ENCODE results near the gene APOL6.

The APOL6 gene

DNA sequence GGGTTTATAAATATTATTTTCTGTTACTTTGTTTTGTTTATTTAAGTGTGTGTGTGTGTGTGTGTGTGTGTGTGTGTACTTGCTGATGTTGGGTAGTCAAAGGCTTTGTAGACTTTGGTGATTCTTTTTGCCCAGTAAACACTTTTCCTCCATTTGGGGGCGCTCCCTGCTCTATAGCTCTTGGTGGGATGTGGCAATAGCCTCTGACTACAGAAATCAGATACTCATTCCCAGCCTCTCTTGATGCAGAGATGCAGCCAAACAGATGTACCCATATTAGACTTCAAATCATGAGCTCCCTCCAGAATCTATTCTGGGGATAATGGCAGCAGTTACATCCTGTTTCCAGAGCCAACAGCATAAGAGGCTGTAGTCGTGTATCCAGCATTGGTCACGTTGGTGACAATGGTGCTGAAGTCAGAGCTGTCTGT is 36.0 kb downstream of the APOL6 start:
- H3K4me3 ChIP-seq (ENCODE audit: low read depth, low read length): no peak overlapping the region
- no peak overlapping the region for H3K9ac ChIP-seq
- H3K27me3 ChIP-seq (ENCODE audit: control insufficient read depth, insufficient read depth, low read length): no peaks in the 10 kb centered on the region
- H3K36me3 ChIP-seq (ENCODE audit: control insufficient read depth, insufficient read depth, low read length): no peaks in the 10 kb centered on the region
- H3K79me2 ChIP-seq: no peaks in the 10 kb centered on the region
- no peak overlapping the region for H3K4me2 ChIP-seq (ENCODE audit: low read length)
- H2AFZ ChIP-seq: no peak overlapping the region
- H3K27ac ChIP-seq: no peak overlapping the region
- no peaks in the 10 kb centered on the region for H3K4me1 ChIP-seq
- no peaks in the 10 kb centered on the region for H3K9me3 ChIP-seq (ENCODE audit: control insufficient read depth, low read length)
- TF ChIP-seq, protein P1, sequence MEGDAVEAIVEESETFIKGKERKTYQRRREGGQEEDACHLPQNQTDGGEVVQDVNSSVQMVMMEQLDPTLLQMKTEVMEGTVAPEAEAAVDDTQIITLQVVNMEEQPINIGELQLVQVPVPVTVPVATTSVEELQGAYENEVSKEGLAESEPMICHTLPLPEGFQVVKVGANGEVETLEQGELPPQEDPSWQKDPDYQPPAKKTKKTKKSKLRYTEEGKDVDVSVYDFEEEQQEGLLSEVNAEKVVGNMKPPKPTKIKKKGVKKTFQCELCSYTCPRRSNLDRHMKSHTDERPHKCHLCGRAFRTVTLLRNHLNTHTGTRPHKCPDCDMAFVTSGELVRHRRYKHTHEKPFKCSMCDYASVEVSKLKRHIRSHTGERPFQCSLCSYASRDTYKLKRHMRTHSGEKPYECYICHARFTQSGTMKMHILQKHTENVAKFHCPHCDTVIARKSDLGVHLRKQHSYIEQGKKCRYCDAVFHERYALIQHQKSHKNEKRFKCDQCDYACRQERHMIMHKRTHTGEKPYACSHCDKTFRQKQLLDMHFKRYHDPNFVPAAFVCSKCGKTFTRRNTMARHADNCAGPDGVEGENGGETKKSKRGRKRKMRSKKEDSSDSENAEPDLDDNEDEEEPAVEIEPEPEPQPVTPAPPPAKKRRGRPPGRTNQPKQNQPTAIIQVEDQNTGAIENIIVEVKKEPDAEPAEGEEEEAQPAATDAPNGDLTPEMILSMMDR (IDR thresholded peaks at IDR 0.05): no peak

DNA sequence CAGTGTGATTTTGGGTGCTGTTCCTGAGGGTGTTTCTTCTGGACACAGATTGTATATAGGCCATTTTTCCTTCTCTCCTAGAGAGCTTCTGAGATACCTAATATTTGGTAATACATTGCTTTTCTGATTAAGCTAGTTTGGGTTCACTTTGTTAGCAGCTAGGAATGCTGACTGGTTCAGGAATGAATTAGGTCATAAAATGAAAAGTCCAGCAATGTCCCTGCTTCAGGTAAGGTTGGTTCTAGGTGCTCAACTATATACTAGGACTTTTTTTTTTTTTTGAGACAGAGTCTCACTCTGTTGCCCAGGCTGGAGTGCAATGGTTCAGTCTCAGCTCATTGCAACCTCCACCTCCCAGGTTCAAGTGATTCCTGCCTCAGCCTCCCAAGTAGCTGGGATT is 36.5 kb downstream of the APOL6 start:
- Histone ChIP-seq H3K9me3 (ENCODE audit: control insufficient read depth, low read length) (no peaks in the 10 kb centered on the region), H3K27ac (no peak overlapping the region), H3K4me1 (no peaks in the 10 kb centered on the region), H3K79me2 (no peaks in the 10 kb centered on the region), H3K36me3 (ENCODE audit: control insufficient read depth, insufficient read depth, low read length) (no peaks in the 10 kb centered on the region), H2AFZ (no peak overlapping the region), H3K27me3 (ENCODE audit: control insufficient read depth, insufficient read depth, low read length) (no peaks in the 10 kb centered on the region), H3K9ac (no peak overlapping the region), H3K4me2 (ENCODE audit: low read length) (no peak overlapping the region), H3K4me3 (ENCODE audit: low read depth, low read length) (no peak overlapping the region)
- TF ChIP-seq, protein P1 (IDR thresholded peaks at IDR 0.05): no peak

- Histone ChIP-seq H3K79me2 (no peaks in the 10 kb centered on the region), H2AFZ (no peak overlapping the region), H3K9ac (no peak overlapping the region), H3K27ac (no peak overlapping the region), H3K36me3 (ENCODE audit: control insufficient read depth, insufficient read depth, low read length) (no peaks in the 10 kb centered on the region), H3K27me3 (ENCODE audit: control insufficient read depth, insufficient read depth, low read length) (no peaks in the 10 kb centered on the region), H3K4me2 (ENCODE audit: low read length) (no peak overlapping the region), H3K9me3 (ENCODE audit: control insufficient read depth, low read length) (no peaks in the 10 kb centered on the region), H3K4me1 (no peaks in the 10 kb centered on the region), H3K4me3 (ENCODE audit: low read depth, low read length) (no peak overlapping the region)
- TF ChIP-seq, protein P1 (IDR thresholded peaks at IDR 0.05): no peak
Observed at GRCh38 chr22:35685731-35686130, 37.5 kb downstream of the APOL6 start.

GRCh38 chr22:35686298-35686697 is 38.1 kb downstream of the APOL6 start:
- no peak overlapping the region for H2AFZ ChIP-seq
- no peaks in the 10 kb centered on the region for H3K27me3 ChIP-seq (ENCODE audit: control insufficient read depth, insufficient read depth, low read length)
- no peaks in the 10 kb centered on the region for H3K36me3 ChIP-seq (ENCODE audit: control insufficient read depth, insufficient read depth, low read length)
- no peaks in the 10 kb centered on the region for H3K4me1 ChIP-seq
- H3K79me2 ChIP-seq: no peaks in the 10 kb centered on the region
- H3K27ac ChIP-seq: no peak overlapping the region
- H3K9ac ChIP-seq: no peak overlapping the region
- H3K4me3 ChIP-seq (ENCODE audit: low read depth, low read length): no peak overlapping the region
- no peaks in the 10 kb centered on the region for H3K9me3 ChIP-seq (ENCODE audit: control insufficient read depth, low read length)
- TF ChIP-seq, protein P1 (IDR thresholded peaks at IDR 0.05): no peak
- H3K4me2 ChIP-seq (ENCODE audit: low read length): no peak overlapping the region

GRCh38 chr22:35687461-35687860 is 39.2 kb downstream of the APOL6 start:
- H3K27ac ChIP-seq: no peak overlapping the region
- no peak overlapping the region for H3K4me3 ChIP-seq (ENCODE audit: low read depth, low read length)
- TF ChIP-seq, protein P1 (IDR thresholded peaks at IDR 0.05): no peak
- H3K9ac ChIP-seq: no peak overlapping the region
- H3K9me3 ChIP-seq (ENCODE audit: control insufficient read depth, low read length): no peaks in the 10 kb centered on the region
- no peak overlapping the region for H2AFZ ChIP-seq
- H3K79me2 ChIP-seq: no peaks in the 10 kb centered on the region
- H3K4me1 ChIP-seq: no peaks in the 10 kb centered on the region
- no peaks in the 10 kb centered on the region for H3K36me3 ChIP-seq (ENCODE audit: control insufficient read depth, insufficient read depth, low read length)
- no peak overlapping the region for H3K4me2 ChIP-seq (ENCODE audit: low read length)
- H3K27me3 ChIP-seq (ENCODE audit: control insufficient read depth, insufficient read depth, low read length): no peaks in the 10 kb centered on the region

All from parathyroid adenoma (tissue), 2 donors.